PC-3 (cell line): ENCODE measurements around the gene VPS41. TPM values are rescaled to one million over a fixed set of nuclear protein-coding genes. Genes with fewer than 3 reads are reported as not detected.

Experiments used
- ATAC-seq: fragments of 200-7000 bp; cut with Tn5 transposase; 2 replicates; pipeline ENCODE4 v1.9.1; 2020; ENCODE audit warnings: mild to moderate bottlenecking, moderate library complexity
- BruUV-seq: library from RNA; stranded (reverse); fragments of 400-500 nt; replicated peaks from 2 replicates; lab custom pipeline; 2021; lab: Mats Ljungman, UMichigan
- CTCF ChIA-PET: fragments of 300-600 bp; sonication (Branson Sonifier 250); formaldehyde crosslinking; loops from one replicate; lab custom pipeline; 2022; ENCODE audit warnings: antibody characterized with exemption; lab: Charles Lee
- POLR2A ChIA-PET: fragments of 300-600 bp; sonication (Branson Sonifier 250); formaldehyde crosslinking; loops from one replicate; lab custom pipeline; 2022; ENCODE audit warnings: antibody characterized with exemption; ENCODE audit not compliant: unreplicated experiment; lab: Charles Lee
- DNase-seq: peaks from one replicate; pipeline ENCODE4 v3.0.0-alpha.2; 2015
- H2AFZ ChIP-seq: fragments of 300-600 bp; sonication (generic); 2 replicates; pipeline ENCODE4 v1.6.0; 2016; ENCODE audit warnings: antibody characterized with exemption, low read length
- H3F3A ChIP-seq: fragments of 300-600 bp; sonication (generic); one replicate; pipeline ENCODE4 v1.6.0; 2017; ENCODE audit warnings: antibody characterized with exemption, low read length, control low read depth, mild to moderate bottlenecking; ENCODE audit not compliant: unreplicated experiment
- H3K27ac ChIP-seq: fragments of 300-600 bp; sonication (generic); 2 replicates; pipeline ENCODE4 v1.5.1; 2016; ENCODE audit warnings: mild to moderate bottlenecking, low read length
- H3K27me3 ChIP-seq: fragments of 300-600 bp; sonication (generic); 2 replicates; pipeline ENCODE4 v1.6.1; 2016; ENCODE audit warnings: low read length, mixed read lengths
- H3K36me3 ChIP-seq: fragments of 300-600 bp; sonication (generic); 2 replicates; pipeline ENCODE4 v1.6.1; 2016; ENCODE audit warnings: low read depth, mixed run types, low read length, mixed read lengths
- H3K4me1 ChIP-seq: fragments of 300-600 bp; sonication (generic); 2 replicates; pipeline ENCODE4 v1.5.1; 2016; ENCODE audit warnings: low read length; ENCODE audit not compliant: insufficient read depth
- H3K4me2 ChIP-seq: fragments of 300-600 bp; sonication (generic); 2 replicates; pipeline ENCODE4 v1.6.0; 2016; ENCODE audit warnings: low read length
- H3K4me3 ChIP-seq: fragments of 300-600 bp; sonication (generic); 2 replicates; pipeline ENCODE4 v1.5.1; 2016; ENCODE audit warnings: mild to moderate bottlenecking, low read length, mixed read lengths
- H3K79me2 ChIP-seq: fragments of 300-600 bp; sonication (generic); 2 replicates; pipeline ENCODE4 v1.6.1; 2017; ENCODE audit warnings: low read length, mixed read lengths
- H3K9ac ChIP-seq: fragments of 300-600 bp; sonication (generic); 2 replicates; pipeline ENCODE4 v1.6.0; 2016; ENCODE audit warnings: mild to moderate bottlenecking, low read length
- H3K9me2 ChIP-seq: fragments of 300-600 bp; sonication (generic); replicated peaks from 2 replicates; pipeline ENCODE4 v1.6.1; 2016; ENCODE audit warnings: mixed run types, low read length, mixed read lengths
- H3K9me3 ChIP-seq: fragments of 300-600 bp; sonication (generic); 2 replicates; pipeline ENCODE4 v1.6.1; 2016; ENCODE audit warnings: low read length, mixed read lengths
- H4K20me1 ChIP-seq: fragments of 300-600 bp; sonication (generic); 2 replicates; pipeline ENCODE4 v1.6.1; 2016; ENCODE audit warnings: low read length, mixed read lengths
- CTCF ChIP-seq: fragments of 300-600 bp; sonication (generic); conservative IDR thresholded peaks from 2 replicates; pipeline ENCODE4 v1.5.1; 2017; ENCODE audit warnings: antibody characterized with exemption, low read depth, mild to moderate bottlenecking, low read length
- EZH2 ChIP-seq: fragments of 300-600 bp; sonication (generic); IDR thresholded peaks from one replicate; pipeline ENCODE4 v1.6.1; 2017; ENCODE audit warnings: antibody characterized with exemption, mild to moderate bottlenecking, low read length; ENCODE audit not compliant: unreplicated experiment
- EZH2phosphoT487 ChIP-seq: fragments of 300-600 bp; sonication (generic); IDR thresholded peaks from 2 replicates; pipeline ENCODE4 v1.6.1; 2018; ENCODE audit warnings: mild to moderate bottlenecking, antibody characterized with exemption, low read length, borderline replicate concordance
- intact Hi-C: fragments of 100-400 bp; cut with micrococcal nuclease; formaldehyde crosslinking; loops from 2 replicates; pipeline ENCODE4 v1.9.0; 2023
- total RNA-seq: library from RNA; depleted of rRNA; stranded (reverse); fragments of >200 nt; gene quantifications from 2 replicates; pipeline ENCODE4 v1.2.3, GENCODE V29; 2014

Gene VPS41
- total RNA-seq, 1 experiment from 2014 or later = 35.2 TPM

GRCh38 chr7:38920731-38921130 lies 11.7 kb upstream of the VPS41 start:
- intact Hi-C loops = no loop called here

GRCh38 chr7:38916396-38916795 lies 7.4 kb upstream of the VPS41 start:
- Histone ChIP-seq H3K9me2 (no peaks in the 10 kb centered on the region), H3K79me2 (no peaks in the 10 kb centered on the region), H4K20me1 (no peaks in the 10 kb centered on the region), H3K27ac (no peak overlapping the region), H3K9ac (no peak overlapping the region), H3K4me3 (no peak overlapping the region), H3K4me2 (no peak overlapping the region), H3F3A (no peaks in the 10 kb centered on the region), H3K27me3 (no peaks in the 10 kb centered on the region), H2AFZ (no peak overlapping the region), H3K4me1 (peaks cover 9% of the 10 kb centered on the region; the same call in 1 of the 2 replicates), H3K9me3 (no peaks in the 10 kb centered on the region), H3K36me3 (no peaks in the 10 kb centered on the region)
- no TSS peak for BruUV-seq
- CTCF ChIA-PET = no interaction called here
- ATAC-seq (no peak), DNase-seq (no peak)
- TF ChIP-seq CTCF (no peak), EZH2 (no peak), EZH2phosphoT487 (no peak)
- POLR2A ChIA-PET = interaction anchor here (0.7 kb wide), 1 partner anchor 18 kb away, joined by 3 read pairs; no protein-coding TSS in a partner anchor
- intact Hi-C loops = no loop called here

More at GRCh38 chr7:38920731-38921130, 11.7 kb upstream of the VPS41 start:
- Histone ChIP-seq H3F3A (no peaks in the 10 kb centered on the region), H3K79me2 (no peaks in the 10 kb centered on the region), H4K20me1 (no peaks in the 10 kb centered on the region), H3K9me2 (no peaks in the 10 kb centered on the region), H3K4me3 (no peak overlapping the region), H3K36me3 (no peaks in the 10 kb centered on the region), H3K9me3 (no peaks in the 10 kb centered on the region), H3K27me3 (peaks cover 24% of the 10 kb centered on the region), H3K27ac (no peak overlapping the region), H3K4me1 (no peaks in the 10 kb centered on the region), H3K9ac (no peak overlapping the region), H2AFZ (no peak overlapping the region), H3K4me2 (no peak overlapping the region)
- ChIA-PET CTCF (no interaction called here), POLR2A (no interaction called here)
- DNase-seq = no peak
- no TSS peak for BruUV-seq
- no peak for ATAC-seq
- TF ChIP-seq CTCF = no peak
- TF ChIP-seq EZH2phosphoT487 = no peak
- no peak for TF ChIP-seq EZH2

- ATAC-seq (no peak), DNase-seq (no peak)
- Histone ChIP-seq H3K4me1 (peaks cover 14% of the 10 kb centered on the region; the same call in 1 of the 2 replicates), H3K4me3 (no peak overlapping the region), H4K20me1 (no peaks in the 10 kb centered on the region), H2AFZ (no peak overlapping the region), H3K9ac (no peak overlapping the region), H3K79me2 (peaks cover 14% of the 10 kb centered on the region), H3K27ac (no peak overlapping the region), H3K36me3 (no peaks in the 10 kb centered on the region), H3K9me2 (no peaks in the 10 kb centered on the region), H3K9me3 (no peaks in the 10 kb centered on the region), H3F3A (no peaks in the 10 kb centered on the region), H3K27me3 (no peaks in the 10 kb centered on the region), H3K4me2 (no peak overlapping the region)
- CTCF ChIA-PET = no interaction called here
- intact Hi-C loops = loop anchor here (2.0 to 10.0 kb wide), 2 partner anchors 47 to 115 kb away; no protein-coding TSS in a partner anchor
- no TSS peak for BruUV-seq
- no peak; the same call in 1 of the 2 replicates for TF ChIP-seq CTCF
- TF ChIP-seq EZH2 = no peak
- no peak for TF ChIP-seq EZH2phosphoT487
- POLR2A ChIA-PET = no interaction called here
Measured at GRCh38 chr7:38909870-38910269, 879 bp upstream of the VPS41 start.
